ENCODE measurements around the gene RBM23. TPM values are rescaled to one million over a fixed set of nuclear protein-coding genes. Genes with fewer than 3 reads are reported as not detected.

RBM23 gene
- total RNA-seq, 1 experiment from 2014 or later = 70.0 TPM

DNA sequence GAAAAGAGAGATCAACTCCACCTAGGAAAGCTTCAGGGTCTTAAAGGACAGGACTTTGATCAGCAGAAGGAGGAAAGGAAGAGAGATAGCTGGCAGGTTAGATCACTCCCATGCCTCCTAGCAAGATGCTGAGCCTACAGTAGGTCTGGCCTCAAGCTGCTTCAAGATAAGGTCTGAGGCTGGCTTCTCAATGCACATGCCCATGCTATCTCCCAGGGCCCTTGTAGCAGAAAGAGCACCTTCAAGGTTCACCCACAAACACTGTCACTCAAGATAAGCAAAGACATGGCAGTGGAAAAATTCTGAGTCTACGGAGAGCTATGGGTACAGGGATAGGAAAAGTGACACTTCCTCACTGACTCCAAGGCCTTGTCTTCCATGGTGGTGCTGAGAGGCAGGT, 21.6 kb downstream of the RBM23 start:
- CTCF ChIA-PET = interaction anchor here (0.7 to 1.6 kb wide), 2 partner anchors 14 to 25 kb away, joined by 3 to 6 read pairs; partner anchors contain the start of gene REM2
- Mint-ChIP-seq H3K9me3 (ENCODE audit: unreplicated experiment) (no peaks in the 10 kb centered on the region), H3K27ac (ENCODE audit: unreplicated experiment) (no peak overlapping the region), H3K4me1 (ENCODE audit: low read depth, unreplicated experiment) (no peaks in the 10 kb centered on the region), H3K27me3 (ENCODE audit: insufficient read depth, unreplicated experiment) (no peaks in the 10 kb centered on the region), H3K36me3 (ENCODE audit: insufficient read depth, unreplicated experiment) (peaks cover 11% of the 10 kb centered on the region), H3K4me3 (ENCODE audit: unreplicated experiment) (no peak overlapping the region)
- Histone ChIP-seq H3K27me3 (replicated peaks; ENCODE audit: control insufficient read depth, insufficient read depth, low read length) (no peaks in the 10 kb centered on the region), H3K36me3 (ENCODE audit: control insufficient read depth, insufficient read depth, low read length) (peaks cover 3% of the 10 kb centered on the region), H3K4me3 (ENCODE audit: low read depth, low read length) (no peak overlapping the region), H3K9me3 (no peaks in the 10 kb centered on the region), H3K4me1 (0 out of 2 replicates have a peak, but pooled peaks cover 7% of the 10 kb centered on the region)
- no TSS peak for BruUV-seq (replicated peaks)
- intact Hi-C loops (cut with micrococcal nuclease; ENCODE audit: unreplicated experiment) = no loop called here
- POLR2A ChIA-PET = no interaction called here
- TF ChIP-seq, protein P1, sequence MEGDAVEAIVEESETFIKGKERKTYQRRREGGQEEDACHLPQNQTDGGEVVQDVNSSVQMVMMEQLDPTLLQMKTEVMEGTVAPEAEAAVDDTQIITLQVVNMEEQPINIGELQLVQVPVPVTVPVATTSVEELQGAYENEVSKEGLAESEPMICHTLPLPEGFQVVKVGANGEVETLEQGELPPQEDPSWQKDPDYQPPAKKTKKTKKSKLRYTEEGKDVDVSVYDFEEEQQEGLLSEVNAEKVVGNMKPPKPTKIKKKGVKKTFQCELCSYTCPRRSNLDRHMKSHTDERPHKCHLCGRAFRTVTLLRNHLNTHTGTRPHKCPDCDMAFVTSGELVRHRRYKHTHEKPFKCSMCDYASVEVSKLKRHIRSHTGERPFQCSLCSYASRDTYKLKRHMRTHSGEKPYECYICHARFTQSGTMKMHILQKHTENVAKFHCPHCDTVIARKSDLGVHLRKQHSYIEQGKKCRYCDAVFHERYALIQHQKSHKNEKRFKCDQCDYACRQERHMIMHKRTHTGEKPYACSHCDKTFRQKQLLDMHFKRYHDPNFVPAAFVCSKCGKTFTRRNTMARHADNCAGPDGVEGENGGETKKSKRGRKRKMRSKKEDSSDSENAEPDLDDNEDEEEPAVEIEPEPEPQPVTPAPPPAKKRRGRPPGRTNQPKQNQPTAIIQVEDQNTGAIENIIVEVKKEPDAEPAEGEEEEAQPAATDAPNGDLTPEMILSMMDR (IDR thresholded peaks at IDR 0.05; ENCODE audit: insufficient read depth in 1 of 2, low read depth in 1 of 2, low read length in 1 of 2, severe bottlenecking in 1 of 2, unreplicated experiment in 1 of 2) = no peak
- no peak for DNase-seq

DNA sequence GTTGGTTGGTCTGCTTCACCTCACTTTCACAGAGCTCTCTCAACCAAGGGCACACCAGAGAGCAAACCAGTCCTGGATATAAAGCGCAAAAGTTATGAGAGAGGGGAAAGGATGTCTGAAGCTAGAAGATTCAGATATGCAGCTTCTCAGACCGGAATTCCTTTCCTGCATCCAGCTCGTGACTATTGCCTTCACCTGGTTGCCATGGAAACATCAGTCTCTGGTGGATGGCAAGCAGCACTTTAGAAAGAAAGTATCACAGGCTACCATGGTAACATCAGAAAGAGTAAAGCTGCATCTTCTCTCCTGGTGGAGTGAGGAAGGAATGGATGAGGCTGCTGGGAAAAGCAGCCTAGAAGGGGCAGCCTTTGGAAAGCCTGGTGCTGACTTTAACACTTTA, 22.2 kb downstream of the RBM23 start:
- Mint-ChIP-seq H3K9me3 (ENCODE audit: unreplicated experiment) (no peaks in the 10 kb centered on the region), H3K27ac (ENCODE audit: unreplicated experiment) (no peak overlapping the region)
- POLR2A ChIA-PET = no interaction called here

DNA sequence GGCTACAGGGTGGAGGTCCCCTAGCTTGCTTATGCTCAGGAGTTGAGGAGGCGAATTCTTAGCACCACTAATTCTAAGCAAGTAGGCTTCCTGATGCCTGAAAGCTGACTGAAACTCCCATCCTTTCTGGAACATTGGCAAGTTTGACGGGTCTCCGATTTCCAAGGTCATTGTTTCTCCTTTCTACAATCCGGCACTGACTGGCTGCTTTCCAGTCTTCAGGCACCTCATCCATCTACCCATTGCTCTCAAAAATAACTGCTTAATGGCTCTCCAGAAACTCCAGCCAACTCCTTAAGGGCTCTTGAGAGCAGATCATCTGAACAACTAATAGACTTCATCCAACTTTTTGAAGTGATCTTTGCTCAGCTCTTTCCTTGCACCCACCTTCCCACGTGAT, 22.6 kb downstream of the RBM23 start:
- DNase-seq = no peak
- POLR2A ChIA-PET = no interaction called here
- H3K36me3 Mint-ChIP-seq (ENCODE audit: insufficient read depth, unreplicated experiment) = peaks cover 1% of the 10 kb centered on the region
- H3K27me3 Mint-ChIP-seq (ENCODE audit: insufficient read depth, unreplicated experiment) = no peaks in the 10 kb centered on the region
- BruUV-seq (replicated peaks) = no TSS peak
- no peak overlapping the region for H3K4me3 ChIP-seq (ENCODE audit: low read depth, low read length)
- no peaks in the 10 kb centered on the region for H3K27me3 ChIP-seq (replicated peaks; ENCODE audit: control insufficient read depth, insufficient read depth, low read length)
- H3K9me3 ChIP-seq = no peaks in the 10 kb centered on the region
- intact Hi-C loops (cut with micrococcal nuclease; ENCODE audit: unreplicated experiment) = no loop called here
- H3K9me3 Mint-ChIP-seq (ENCODE audit: unreplicated experiment) = no peaks in the 10 kb centered on the region
- no peak overlapping the region for H3K4me3 Mint-ChIP-seq (ENCODE audit: unreplicated experiment)
- CTCF ChIA-PET = interaction anchor here (1.6 kb wide), 1 partner anchor 13 kb away, joined by 6 read pairs; the partner anchor contains the start of gene REM2
- H3K36me3 ChIP-seq (ENCODE audit: control insufficient read depth, insufficient read depth, low read length) = peaks cover 2% of the 10 kb centered on the region
- H3K27ac Mint-ChIP-seq (ENCODE audit: unreplicated experiment) = no peak overlapping the region
- no peaks in the 10 kb centered on the region for H3K4me1 Mint-ChIP-seq (ENCODE audit: low read depth, unreplicated experiment)
- TF ChIP-seq, protein P1 (IDR thresholded peaks at IDR 0.05; ENCODE audit: insufficient read depth in 1 of 2, low read depth in 1 of 2, low read length in 1 of 2, severe bottlenecking in 1 of 2, unreplicated experiment in 1 of 2) = no peak
- 0 out of 2 replicates have a peak, but pooled peaks cover 7% of the 10 kb centered on the region for H3K4me1 ChIP-seq

More for the DNA sequence above, 22.2 kb downstream of the RBM23 start:
- CTCF ChIA-PET = interaction anchor here (0.7 to 1.6 kb wide), 2 partner anchors 13 to 25 kb away, joined by 3 to 6 read pairs; partner anchors contain the start of gene REM2
- no peaks in the 10 kb centered on the region for H3K9me3 ChIP-seq
- intact Hi-C loops (cut with micrococcal nuclease; ENCODE audit: unreplicated experiment) = no loop called here
- H3K27me3 ChIP-seq (replicated peaks; ENCODE audit: control insufficient read depth, insufficient read depth, low read length) = no peaks in the 10 kb centered on the region
- 0 out of 2 replicates have a peak, but pooled peaks cover 7% of the 10 kb centered on the region for H3K4me1 ChIP-seq
- peaks cover 5% of the 10 kb centered on the region for H3K36me3 Mint-ChIP-seq (ENCODE audit: insufficient read depth, unreplicated experiment)
- peaks cover 2% of the 10 kb centered on the region for H3K36me3 ChIP-seq (ENCODE audit: control insufficient read depth, insufficient read depth, low read length)
- H3K4me1 Mint-ChIP-seq (ENCODE audit: low read depth, unreplicated experiment) = no peaks in the 10 kb centered on the region
- BruUV-seq (replicated peaks) = no TSS peak
- TF ChIP-seq, protein P1 (IDR thresholded peaks at IDR 0.05; ENCODE audit: insufficient read depth in 1 of 2, low read depth in 1 of 2, low read length in 1 of 2, severe bottlenecking in 1 of 2, unreplicated experiment in 1 of 2) = no peak
- DNase-seq = no peak
- H3K4me3 Mint-ChIP-seq (ENCODE audit: unreplicated experiment) = no peak overlapping the region
- no peak overlapping the region for H3K4me3 ChIP-seq (ENCODE audit: low read depth, low read length)
- no peaks in the 10 kb centered on the region for H3K27me3 Mint-ChIP-seq (ENCODE audit: insufficient read depth, unreplicated experiment)

Measured in Caco-2 (cell line).